ENCODE results near the gene SLC41A2.
A peak's percentile ranks its signal among the peaks of the same experiment; 100 is the strongest.
"Not testable (repeated sequence)": the region's sequence is repeated elsewhere in the genome, so short reads cannot be mapped to it uniquely, and the experiment has no call there.

Gene SLC41A2, protein sequence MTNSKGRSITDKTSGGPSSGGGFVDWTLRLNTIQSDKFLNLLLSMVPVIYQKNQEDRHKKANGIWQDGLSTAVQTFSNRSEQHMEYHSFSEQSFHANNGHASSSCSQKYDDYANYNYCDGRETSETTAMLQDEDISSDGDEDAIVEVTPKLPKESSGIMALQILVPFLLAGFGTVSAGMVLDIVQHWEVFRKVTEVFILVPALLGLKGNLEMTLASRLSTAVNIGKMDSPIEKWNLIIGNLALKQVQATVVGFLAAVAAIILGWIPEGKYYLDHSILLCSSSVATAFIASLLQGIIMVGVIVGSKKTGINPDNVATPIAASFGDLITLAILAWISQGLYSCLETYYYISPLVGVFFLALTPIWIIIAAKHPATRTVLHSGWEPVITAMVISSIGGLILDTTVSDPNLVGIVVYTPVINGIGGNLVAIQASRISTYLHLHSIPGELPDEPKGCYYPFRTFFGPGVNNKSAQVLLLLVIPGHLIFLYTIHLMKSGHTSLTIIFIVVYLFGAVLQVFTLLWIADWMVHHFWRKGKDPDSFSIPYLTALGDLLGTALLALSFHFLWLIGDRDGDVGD

DNA sequence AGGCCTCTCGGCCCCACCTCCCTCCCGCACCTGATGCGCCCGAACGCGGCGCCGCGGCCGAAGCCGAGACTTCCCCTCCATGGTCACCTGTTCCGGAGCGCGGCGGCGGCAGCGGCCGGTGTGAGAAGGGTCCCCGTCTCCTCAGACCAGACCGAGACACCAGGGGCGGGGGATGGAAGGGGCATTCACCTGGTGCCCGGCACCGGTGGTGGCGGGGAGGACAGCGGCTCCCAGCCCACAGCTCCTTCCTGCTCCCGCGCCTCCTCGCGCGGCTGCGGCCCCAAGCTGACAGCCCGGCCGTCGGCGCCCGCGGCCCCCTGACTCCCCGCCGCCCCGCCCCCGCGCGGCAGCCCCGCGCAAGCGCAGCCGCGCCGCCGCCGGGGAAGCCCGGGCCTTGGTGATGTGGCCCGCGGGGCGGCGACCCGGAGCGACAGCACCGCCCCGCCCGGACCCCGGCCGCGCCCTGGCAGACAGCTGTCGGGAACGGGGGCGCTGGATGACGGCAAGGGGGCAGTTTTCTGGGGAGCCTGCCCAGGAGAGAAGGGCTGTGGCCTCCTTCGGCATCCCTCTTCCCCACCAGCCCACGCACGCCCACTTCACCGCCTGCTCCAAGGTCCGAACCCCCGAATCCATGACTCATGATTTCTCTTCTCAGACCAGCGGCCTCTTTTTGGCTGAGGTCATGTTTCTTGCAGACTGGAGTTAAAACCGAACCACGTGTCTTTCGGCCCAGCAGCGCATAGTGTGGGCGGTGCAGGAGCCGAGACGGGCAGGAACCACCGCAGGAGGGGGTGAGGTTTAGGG, at the start of gene SLC41A2:
Gene SLC41A2 (minus strand): TSS at position 290 of the 804 bp plus-strand sequence. CDS start 29,763 bp downstream, outside the sequence.
- DNase-seq = peak; percentile 30 to 91 (median 73)
- intact Hi-C loops (cut with DNase I) = no loop called here

DNA sequence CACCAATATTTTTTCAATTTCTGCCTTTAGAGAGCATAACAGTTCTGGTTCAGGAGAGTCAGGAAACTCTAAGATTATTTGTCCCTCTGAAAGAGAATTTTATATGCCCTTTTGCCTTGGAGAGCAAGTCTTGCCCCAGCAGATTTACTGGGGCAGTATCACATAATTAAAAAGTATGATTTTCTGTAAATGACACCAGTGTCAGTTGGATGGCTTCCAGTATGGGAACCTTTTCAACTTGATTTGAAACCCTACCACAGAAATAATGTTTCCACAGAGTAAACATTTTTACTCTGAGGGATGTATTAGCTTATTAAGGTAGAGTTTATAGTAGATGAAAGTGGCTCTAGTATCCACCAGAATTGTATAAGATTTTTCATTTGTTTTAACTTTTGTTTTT, 43.4 kb upstream of the SLC41A2 start:
- intact Hi-C loops (cut with DNase I) = no loop called here

DNA sequence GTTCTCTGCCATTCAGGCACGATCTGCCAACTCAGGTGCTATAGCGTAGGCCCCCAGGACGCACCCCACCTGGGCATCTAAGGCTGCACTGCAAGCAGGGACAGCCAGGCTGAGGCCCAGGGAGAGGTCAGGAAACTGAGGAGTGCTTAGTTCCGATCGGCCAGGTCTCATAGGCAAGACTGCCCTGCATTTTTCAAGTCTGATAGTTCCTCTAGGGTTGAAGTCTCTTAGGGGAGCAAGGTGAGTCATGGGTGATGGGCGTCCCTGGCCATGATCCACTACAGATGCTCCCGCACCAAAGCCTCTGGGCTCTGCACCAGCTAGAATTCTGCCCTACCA, 41.2 kb upstream of the SLC41A2 start:
- no peak for DNase-seq
- intact Hi-C loops (cut with DNase I) = no loop called here

More for the DNA sequence above, 43.4 kb upstream of the SLC41A2 start:
- no peak for DNase-seq

DNA sequence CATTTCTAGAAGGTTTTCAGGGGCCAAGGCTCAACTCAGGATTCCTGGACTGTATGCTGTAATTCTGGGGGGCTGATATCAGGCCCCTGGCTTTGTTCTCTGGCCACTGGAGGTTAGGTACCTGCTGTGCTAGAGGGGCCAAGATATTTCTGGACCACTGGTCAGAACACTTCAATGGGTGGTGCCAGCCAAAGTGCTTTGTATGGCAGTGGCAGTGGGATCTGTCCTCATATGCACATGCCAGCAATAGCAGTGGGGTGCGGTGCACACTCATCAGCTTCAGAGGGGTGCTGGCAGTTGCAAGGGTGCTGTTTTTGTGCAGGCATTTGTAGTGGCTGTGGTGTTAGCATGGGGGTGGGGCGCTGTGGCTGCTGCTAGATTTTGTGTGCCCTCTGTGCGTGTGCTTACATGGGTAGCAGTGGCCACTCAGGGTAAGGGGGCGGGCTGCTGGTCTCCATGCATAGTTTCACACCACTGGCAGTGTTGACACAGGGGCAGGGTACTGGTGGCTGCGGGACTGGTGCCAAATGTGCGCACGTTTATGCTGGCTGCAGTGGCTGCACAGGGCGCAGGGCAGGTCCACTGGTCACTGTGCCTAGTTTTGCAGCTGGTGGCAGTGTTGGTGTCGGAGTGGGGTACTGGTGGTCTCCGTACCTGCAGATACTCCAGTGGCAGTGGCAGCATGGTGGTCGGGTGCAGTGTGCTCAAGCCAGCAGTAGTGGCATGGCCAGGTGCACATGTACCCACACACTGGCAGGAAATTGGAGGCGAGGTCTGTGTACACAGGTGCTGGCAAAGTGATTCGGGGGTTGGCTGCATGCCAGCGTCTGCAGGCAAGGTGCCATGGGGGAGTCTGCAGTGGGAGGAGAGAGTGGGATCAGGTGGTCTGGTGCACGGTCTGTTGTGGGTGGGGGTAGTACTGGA, 40.6 kb upstream of the SLC41A2 start:
- intact Hi-C loops (cut with DNase I) = no loop called here
- peak in 3 of 42 donors; percentile 9 to 18 (median 10) for DNase-seq

DNA sequence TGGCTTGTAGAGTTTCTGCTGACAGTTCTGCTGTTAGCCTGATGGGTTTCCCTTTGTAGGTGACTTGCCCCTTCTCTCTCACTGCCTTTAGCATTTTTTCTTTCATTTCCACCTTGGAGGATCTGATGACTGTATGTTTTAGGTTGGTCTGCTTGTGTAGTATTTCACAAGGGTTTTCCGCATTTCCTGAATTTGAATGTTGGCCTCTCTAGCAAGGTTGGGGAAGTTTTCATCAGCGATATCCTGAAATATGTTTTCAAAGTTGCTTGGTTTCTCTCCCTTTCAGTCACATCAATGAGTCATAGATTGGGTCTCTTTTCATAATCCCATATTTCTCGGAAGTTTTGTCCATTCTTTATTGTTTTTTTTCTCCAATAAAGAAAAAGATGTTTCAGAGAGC, 39.5 kb upstream of the SLC41A2 start:
- no peak for DNase-seq
- intact Hi-C loops (cut with DNase I) = no loop called here

DNA sequence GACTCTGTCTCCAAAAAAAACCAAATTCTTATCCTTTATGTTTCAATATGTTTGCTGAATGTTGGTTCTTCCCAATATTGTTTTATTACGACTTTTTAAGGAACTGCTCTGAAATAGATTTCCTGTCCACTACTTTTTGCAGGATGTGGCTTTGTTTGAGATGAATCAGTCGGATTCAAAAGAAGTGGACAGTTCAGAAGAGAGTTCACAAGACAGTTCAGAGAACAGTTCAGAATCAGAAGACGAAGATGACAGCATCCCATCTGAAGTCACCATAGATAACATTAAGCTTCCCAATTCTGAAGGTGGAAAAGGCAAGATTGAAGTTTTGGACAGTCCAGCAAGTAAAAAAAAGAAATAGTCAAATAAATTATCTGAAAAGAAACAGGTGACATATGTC, 36.2 kb upstream of the SLC41A2 start:
- intact Hi-C loops (cut with DNase I) = no loop called here
- DNase-seq = no peak

DNA sequence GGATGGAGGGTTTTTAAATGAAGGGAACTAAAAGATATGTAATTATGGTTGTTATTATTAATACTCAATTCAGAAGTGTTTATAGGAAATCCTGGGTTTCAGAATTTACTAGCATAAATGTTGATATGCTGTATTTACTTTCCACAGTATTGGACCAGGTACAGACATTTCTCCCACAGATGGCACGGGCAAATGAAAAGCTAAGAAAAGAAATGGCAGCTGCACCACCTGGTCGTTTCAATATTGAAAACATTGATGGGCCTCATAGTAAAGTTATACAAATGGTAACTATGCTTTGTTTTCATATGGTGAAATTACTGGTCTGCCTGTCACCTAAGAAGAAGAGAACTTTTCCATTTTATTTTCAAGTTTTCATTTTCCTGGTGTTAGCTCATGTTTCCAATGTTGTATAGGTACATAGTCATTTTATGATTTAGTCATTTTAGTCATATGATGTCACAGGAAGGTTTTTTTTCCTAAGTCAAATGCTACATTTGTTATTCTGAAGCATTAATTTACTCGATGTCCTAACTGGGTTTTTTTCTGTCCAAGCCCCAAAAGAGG, 33.6 kb upstream of the SLC41A2 start:
- DNase-seq = no peak
- intact Hi-C loops (cut with DNase I) = no loop called here

DNA sequence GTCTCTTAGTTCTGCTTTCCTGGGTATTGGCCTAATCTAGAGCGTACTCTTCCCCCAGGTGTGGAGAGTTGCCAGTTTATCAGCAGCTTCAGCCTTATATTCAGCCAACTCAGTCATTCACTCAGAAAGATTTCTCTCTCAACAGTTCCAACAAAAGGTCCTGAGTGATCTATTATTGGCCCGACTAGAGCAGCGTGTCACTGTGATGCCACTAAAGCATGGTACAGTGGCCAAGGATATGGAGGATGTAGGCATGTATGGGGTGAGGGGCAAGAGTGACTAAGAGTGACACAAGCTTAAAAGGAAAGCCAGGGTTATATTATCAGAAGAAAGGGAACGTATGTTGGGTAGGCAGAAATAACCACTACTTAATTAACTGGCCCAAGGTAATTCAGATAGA, 32.9 kb upstream of the SLC41A2 start:
- DNase-seq = no peak
- intact Hi-C loops (cut with DNase I) = no loop called here

DNA sequence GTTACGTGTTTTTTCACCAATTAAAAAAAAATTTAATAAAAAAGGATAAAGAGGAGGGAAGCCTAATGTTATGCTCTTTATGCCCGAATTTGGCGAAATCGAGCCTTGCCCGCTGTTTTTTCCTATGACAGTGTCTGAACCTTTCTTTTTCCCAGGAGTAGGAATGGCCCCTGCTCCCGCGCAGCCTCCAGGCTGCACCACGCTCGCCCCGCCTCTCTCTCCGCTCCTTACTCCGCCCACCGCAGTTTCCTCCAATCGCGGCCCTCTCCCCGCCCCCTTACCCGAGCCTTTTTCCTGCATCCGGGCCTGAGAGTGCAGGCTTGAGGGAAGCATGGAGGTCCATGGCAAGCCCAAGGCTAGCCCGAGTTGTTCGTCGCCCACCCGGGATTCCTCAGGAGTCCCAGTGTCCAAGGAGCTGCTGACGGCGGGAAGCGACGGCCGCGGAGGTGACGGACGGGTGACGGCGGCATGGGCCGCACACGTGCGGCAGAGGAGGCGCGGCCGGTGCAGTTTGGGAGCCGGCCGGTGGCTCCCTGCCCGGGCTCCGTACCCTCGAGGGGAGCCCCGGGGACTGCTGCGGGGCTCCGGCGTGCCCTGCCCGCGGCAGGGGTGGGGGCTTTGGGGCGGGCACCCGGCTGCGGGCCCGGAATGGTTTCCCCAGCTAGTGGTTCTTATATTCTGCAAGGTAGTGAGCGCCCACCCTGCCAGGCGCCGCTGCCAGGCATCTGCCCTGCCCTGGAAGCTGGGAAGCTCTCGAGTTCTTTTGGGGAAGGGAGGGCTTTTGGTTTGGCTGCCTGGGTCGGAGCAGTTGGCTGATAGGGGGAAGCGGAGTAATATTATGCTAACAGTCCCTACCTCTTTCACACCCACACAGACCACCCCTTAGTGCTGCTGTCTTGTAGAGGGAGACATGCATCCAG, 28.2 kb upstream of the SLC41A2 start, which contains the start of gene NOPCHAP1:
Gene NOPCHAP1 (plus strand): TSS at position 295 of the 920 bp plus-strand sequence. CDS start 37 bp downstream, at position 332.
- peak; percentile 89 to 98 (median 95) for DNase-seq
- intact Hi-C loops (cut with DNase I) = no loop called here

DNA sequence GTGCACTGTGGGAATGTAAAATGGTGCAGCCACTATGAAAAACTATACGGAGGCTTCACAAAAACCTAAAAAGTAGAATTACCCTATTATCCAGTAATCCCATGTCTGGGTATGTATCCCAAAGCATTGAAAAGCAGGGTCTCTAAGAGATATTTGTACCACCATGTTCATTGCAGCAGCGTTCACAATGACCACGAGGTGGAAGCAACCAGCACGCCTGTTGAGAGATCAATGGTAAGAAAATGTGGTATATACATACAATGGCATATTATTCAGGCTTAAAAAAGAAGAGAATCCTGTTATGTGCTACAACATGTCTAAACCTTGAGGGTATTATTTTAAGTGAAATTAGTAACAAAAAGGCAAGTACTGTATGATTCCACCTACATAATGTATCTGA, 27.1 kb upstream of the SLC41A2 start:
- no peak for DNase-seq
- intact Hi-C loops (cut with DNase I) = no loop called here

DNA sequence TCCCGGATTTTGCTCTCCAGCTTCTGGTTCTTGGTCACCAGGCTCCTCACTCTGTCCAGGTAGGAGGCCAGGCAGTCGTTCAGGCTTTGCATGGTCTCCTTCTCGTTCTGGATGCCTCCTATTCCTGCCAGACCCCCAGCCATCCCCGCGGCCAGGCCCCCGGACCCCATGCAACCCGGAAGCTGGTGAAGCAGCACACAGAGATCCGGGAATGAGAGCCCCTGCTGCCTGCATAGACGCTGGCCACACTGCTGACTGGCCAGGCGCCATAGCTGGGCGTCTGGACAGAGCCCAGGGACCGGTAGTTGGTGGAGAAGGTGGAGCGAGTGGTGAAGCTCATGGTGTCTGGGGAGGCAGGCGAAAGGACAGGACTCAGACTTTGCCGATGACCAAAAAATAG, 19.6 kb upstream of the SLC41A2 start:
- DNase-seq; intact Hi-C loops (cut with DNase I): not testable (repeated sequence)

DNA sequence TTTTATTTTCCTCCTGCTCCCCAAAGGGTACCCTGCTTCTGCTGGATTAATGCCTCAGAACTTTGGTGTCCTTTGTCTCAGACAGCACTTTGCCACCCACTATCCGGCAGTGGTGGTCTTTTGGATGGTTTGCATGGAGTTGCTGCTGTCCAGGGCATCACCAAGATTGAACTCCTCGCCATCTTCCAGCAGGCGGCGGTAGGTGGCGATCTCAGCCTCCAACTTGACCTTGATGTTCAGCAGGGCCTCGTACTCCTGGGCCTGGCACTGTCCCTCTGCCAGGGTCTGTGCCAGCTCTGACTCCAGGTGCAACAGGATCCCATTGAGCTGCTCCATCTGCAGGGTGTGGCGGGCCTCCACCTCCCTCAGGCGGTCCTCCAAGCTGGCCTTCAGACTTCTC, 18.6 kb upstream of the SLC41A2 start:
- intact Hi-C loops (cut with DNase I) = no loop called here
- DNase-seq = no peak

DNA sequence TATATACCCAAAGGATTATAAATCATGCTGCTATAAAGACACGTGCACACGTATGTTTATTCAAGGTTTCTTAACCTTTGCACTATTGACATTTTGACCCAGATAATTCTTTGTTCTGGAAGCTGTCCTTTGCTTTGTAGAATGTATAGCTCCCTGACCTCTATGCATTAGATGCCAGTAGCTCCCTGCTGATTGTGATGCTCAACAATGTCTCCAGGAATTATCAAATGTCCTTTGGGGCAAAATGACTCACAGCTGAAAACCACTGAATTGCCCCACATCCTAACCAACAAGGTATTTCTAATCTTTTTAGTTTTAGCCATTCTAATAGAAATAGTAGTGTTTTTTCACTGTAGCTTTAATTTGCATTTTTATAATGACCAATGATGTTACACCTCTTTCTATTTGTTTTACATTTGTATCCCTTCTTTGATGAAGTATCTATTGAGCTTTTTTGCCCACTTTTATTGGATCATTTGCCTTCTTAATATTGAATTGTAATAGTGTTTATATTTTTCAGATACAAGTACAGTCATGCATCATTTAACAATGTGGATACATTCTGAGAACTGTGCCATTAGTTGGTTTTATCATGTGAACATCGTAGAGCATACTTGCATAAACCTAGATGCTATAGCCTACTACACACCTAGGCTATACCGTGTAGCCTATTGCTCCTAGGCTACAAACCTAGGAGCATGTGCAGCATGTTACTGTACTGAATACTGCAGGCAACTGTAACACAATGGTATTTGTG, 17.7 kb upstream of the SLC41A2 start:
- no peak for DNase-seq
- intact Hi-C loops (cut with DNase I) = no loop called here

DNA sequence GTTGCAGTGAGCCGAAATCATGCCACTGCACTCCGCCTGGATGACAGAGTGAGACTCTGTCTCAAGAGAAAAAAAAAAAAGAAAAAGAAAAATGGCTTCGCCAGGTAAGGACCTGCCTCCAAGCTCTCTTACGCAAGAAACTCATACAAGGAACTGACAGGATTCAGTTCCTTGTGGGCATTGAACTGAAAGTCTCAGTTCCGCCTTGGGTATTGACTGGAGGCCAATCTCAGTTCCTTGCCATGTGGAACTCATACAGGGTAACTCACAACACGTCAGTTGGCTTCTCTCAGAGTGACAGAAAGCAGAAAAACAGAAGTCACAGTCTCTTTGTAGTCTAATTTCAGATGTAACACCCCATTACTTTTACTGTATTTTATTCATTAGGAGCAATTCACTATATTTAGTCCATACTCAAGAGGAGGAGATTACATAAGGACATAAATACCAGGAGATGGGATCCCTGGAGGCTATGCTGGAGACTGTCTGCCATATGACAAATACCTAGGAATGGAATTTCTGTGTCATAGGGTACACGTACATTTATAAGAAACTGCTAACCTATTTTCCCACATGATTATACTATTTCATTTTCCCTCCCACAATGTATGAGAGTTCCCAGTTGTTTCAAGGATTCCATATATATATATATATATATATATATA, 16.7 kb upstream of the SLC41A2 start:
- peak in 7 of 42 donors; percentile 10 to 54 (median 28) for DNase-seq
- intact Hi-C loops (cut with DNase I) = no loop called here

DNA sequence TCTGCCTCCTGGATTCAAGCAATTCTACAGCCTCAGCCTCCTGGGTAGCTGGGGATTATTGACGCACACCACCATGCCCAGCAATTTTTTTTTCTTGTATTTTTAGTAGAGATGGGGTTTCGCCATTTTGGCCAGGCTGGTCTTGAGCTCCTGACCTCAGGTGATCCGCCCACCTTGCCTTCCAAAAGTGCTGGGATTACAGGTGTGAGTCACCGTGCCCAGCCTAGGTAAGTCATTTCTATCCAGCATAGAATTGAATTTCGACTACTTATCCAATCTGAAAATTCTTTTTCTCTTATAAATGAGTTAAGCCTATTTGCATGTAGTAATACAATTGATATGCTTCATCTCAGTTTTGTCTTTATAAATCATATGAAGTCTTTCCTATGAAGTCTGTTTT, 15.2 kb upstream of the SLC41A2 start:
- intact Hi-C loops (cut with DNase I) = no loop called here
- DNase-seq = no peak

DNA sequence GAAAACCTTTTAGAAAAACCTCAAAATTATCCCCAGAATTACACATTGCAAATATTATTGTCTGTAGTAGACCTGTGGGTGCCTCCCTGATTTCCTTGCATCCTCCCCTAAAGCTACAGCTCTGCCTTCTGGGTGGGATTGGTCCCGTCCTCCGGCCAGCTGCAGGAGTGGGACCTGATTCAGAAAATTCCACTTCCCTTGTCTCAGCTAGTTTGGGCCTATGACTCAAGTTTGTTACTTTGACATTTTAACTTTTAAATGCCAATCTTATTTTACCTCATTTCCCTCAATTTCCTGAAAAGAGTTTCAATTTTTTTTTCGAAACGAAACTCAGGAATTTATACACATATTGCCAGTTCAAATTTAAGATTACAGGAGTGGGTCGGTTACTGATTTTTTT, 13.2 kb upstream of the SLC41A2 start:
- no peak for DNase-seq
- intact Hi-C loops (cut with DNase I) = no loop called here
